K562 (cell line): Measurements from ENCODE around the gene ADSS2. TPM values are rescaled to one million over a fixed set of nuclear protein-coding genes. Genes with fewer than 3 reads are reported as not detected.

ENCODE experiments used
- ATF7 ChIP-seq: fragments of 450-650 bp; IDR thresholded peaks from 2 replicates; pipeline ENCODE4 v1.7.1; 2014; ENCODE audit warnings: mild to moderate bottlenecking, moderate library complexity
- ELF1 ChIP-seq: fragments of 200-800 bp; sonication (Bioruptor generic); IDR thresholded peaks from 2 replicates; pipeline ENCODE4 v1.6.1; 2016; ENCODE audit warnings: missing genetic modification characterization, missing compliant biosample characterization
- FOXA1 ChIP-seq: fragments of 450-650 bp; IDR thresholded peaks from 2 replicates; pipeline ENCODE4 v1.6.1; 2016; ENCODE audit warnings: mild to moderate bottlenecking, borderline replicate concordance
- MIER1 ChIP-seq: fragments of 450-650 bp; IDR thresholded peaks from 2 replicates; pipeline ENCODE4 v1.6.1; 2016; ENCODE audit warnings: antibody characterized with exemption, mild to moderate bottlenecking, low read depth
- RBM25 ChIP-seq: fragments of 200-400 bp; formaldehyde crosslinking; IDR thresholded peaks from 2 replicates; pipeline ENCODE4 v1.6.1; 2018; ENCODE audit warnings: low read length, low read depth, moderate library complexity; ENCODE audit not compliant: severe bottlenecking
- RFX1 ChIP-seq: fragments of 450-650 bp; IDR thresholded peaks from 2 replicates; pipeline ENCODE4 v1.6.1; 2016; ENCODE audit warnings: mild to moderate bottlenecking, moderate library complexity
- SAFB2 ChIP-seq: fragments of 200-400 bp; formaldehyde crosslinking; IDR thresholded peaks from 2 replicates; pipeline ENCODE4 v1.6.1; 2018; ENCODE audit warnings: borderline replicate concordance, low read length, low read depth, moderate library complexity; ENCODE audit not compliant: severe bottlenecking
- SP1 ChIP-seq: sonication (generic); formaldehyde crosslinking; IDR thresholded peaks from 2 replicates; pipeline ENCODE4 v1.8.1; 2022; ENCODE audit warnings: mild to moderate bottlenecking, missing genetic modification reagents
- SRF ChIP-seq, 2 experiments: fragments of 250-450, 450-650 bp in 1 of 2; sonication (Bioruptor Pico) in 1 of 2; sonication (generic) in 1 of 2; formaldehyde crosslinking; IDR thresholded peaks; 2 replicates each; pipeline versions ENCODE4 v1.5.0 to v1.5.1; 2020 to 2022; ENCODE audit warnings: mild to moderate bottlenecking in 1 of 2, missing genetic modification reagents in 1 of 2
- XRCC5 ChIP-seq: fragments of 200-400 bp; formaldehyde crosslinking; IDR thresholded peaks from 2 replicates; pipeline ENCODE4 v1.6.1; 2017; ENCODE audit warnings: low read depth, mild to moderate bottlenecking, low read length
- ZNF143 ChIP-seq: sonication (generic); formaldehyde crosslinking; IDR thresholded peaks from 2 replicates; pipeline ENCODE4 v1.9.0; 2022; ENCODE audit warnings: mild to moderate bottlenecking, missing genetic modification reagents
- ZNF23 ChIP-seq: fragments of 250-450 bp; sonication (Bioruptor Pico); IDR thresholded peaks from 2 replicates; pipeline ENCODE4 v1.4.0; 2020; ENCODE audit warnings: mild to moderate bottlenecking
- polyA plus RNA-seq, 8 experiments: library from polyadenylated mRNA; depleted of rRNA in 4 of 8; stranded (reverse) in 5 of 8; unstranded in 3 of 8; fragments of >200 nt; fragmentation: Nextera tagmentation in 2 of 8; fragmentation: Illumina TruSeq in 1 of 8; extraction: Ambion mirVana in 2 of 8; extraction: Trizol in 1 of 8; gene quantifications; 2 replicates each; pipeline versions ENCODE4 v1.2.1 to v1.2.3, GENCODE V29; 2011 to 2014; ENCODE audit warnings: inconsistent platforms in 1 of 8, missing spikeins in 1 of 8
- total RNA-seq, 7 experiments: library from RNA; depleted of rRNA in 6 of 7; stranded (reverse); fragments of >200 nt in 6 of 7; fragmentation: Illumina TruSeq in 2 of 7; extraction: Trizol in 2 of 7; gene quantifications; 2 replicates each; pipeline versions ENCODE4 v1.2.1 to v1.2.3, GENCODE V29; 2011 to 2021; ENCODE audit warnings: low replicate concordance in 1 of 7
- TF ChIP-seq, protein P1 (sequence below): fragments of 450-650 bp; IDR thresholded peaks from 2 replicates; pipeline ENCODE4 v1.6.1; 2016; ENCODE audit warnings: antibody characterized with exemption
- TF ChIP-seq, protein P2 (sequence below), 2 experiments: fragments of 450-650 bp; IDR thresholded peaks; 2 replicates each; pipeline ENCODE4 v1.6.1; 2018; ENCODE audit warnings: mild to moderate bottlenecking in 2 of 2, low read depth in 1 of 2; ENCODE audit not compliant: partially characterized antibody in 2 of 2
- TF ChIP-seq, protein P3 (sequence below): sonication (generic); formaldehyde crosslinking; IDR thresholded peaks from 2 replicates; pipeline ENCODE4 v1.8.0; 2023; ENCODE audit warnings: mild to moderate bottlenecking, missing genetic modification reagents
- TF ChIP-seq, protein P4 (sequence below): IDR thresholded peaks from 2 replicates; pipeline ENCODE4 v1.6.1; 2011; ENCODE audit not compliant: insufficient read length; ENCODE audit errors: extremely low read depth
- TF ChIP-seq, protein P5 (sequence below): sonication (generic); formaldehyde crosslinking; IDR thresholded peaks from 2 replicates; pipeline ENCODE4 v1.8.1; 2023; ENCODE audit warnings: mild to moderate bottlenecking, missing genetic modification reagents

Gene ADSS2
- total and polyA plus RNA-seq, 9 of the 15 experiments (the other 6 are each of a cell fraction or from before 2014, with no cell fraction given) = 8.8 to 63.8 (median 59.4) TPM

DNA sequence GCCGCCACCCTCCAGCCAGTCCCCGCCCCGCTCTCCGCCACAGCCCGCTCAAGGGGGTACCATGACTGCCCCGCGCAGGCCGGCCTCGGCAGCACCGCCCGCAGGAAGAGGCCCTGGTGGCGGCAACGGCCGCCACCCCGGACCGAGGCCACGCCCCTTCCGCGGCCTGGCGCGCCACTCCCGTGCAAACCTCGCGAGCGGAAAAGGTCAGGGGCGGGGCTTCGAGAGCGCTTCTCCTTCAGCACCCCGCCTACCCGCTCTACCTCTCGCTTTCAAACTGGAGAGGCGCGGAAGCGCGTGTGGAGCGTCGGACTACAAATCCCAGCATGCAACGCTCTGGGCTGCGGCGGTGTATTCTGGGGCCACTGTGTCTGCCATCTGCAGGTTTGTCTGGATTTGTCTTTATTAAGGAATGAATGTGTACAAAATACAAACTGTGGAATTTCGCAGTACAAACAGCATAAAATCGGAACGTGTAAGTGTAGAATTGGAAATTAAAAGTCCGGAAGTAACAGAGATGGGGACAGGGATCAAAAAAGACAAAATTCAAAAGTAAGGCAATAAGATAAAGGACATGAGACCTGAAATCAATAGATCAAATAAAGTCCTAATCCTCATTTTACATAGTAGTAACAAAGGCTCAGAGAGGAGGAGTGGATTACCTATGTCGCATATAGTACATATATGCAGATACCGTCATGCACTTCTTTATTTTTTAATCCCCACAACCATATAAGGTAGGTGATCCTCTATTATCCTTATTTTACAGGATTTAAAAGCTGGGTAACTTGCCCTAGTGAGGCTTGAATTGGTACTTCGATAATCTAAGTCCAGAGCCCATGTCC, 464 bp upstream of the ADSS2 start (continued):
- TF ChIP-seq XRCC5 = peak; percentile 52
- TF ChIP-seq, protein P1, sequence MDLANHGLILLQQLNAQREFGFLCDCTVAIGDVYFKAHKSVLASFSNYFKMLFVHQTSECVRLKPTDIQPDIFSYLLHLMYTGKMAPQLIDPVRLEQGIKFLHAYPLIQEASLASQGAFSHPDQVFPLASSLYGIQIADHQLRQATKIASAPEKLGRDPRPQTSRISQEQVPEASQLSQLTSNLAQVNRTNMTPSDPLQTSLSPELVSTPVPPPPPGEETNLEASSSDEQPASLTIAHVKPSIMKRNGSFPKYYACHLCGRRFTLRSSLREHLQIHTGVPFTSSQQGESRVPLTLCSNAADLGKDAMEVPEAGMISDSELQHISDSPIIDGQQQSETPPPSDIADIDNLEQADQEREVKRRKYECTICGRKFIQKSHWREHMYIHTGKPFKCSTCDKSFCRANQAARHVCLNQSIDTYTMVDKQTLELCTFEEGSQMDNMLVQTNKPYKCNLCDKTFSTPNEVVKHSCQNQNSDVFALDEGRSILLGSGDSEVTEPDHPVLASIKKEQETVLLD = peak; percentile 83
- peak; percentile 94 for TF ChIP-seq ELF1 (tag)
- peak; percentile 82 for TF ChIP-seq RBM25
- TF ChIP-seq ZNF23 (CRISPR knock-in tag) = no peak
- no peak for TF ChIP-seq FOXA1
- TF ChIP-seq, protein P2, sequence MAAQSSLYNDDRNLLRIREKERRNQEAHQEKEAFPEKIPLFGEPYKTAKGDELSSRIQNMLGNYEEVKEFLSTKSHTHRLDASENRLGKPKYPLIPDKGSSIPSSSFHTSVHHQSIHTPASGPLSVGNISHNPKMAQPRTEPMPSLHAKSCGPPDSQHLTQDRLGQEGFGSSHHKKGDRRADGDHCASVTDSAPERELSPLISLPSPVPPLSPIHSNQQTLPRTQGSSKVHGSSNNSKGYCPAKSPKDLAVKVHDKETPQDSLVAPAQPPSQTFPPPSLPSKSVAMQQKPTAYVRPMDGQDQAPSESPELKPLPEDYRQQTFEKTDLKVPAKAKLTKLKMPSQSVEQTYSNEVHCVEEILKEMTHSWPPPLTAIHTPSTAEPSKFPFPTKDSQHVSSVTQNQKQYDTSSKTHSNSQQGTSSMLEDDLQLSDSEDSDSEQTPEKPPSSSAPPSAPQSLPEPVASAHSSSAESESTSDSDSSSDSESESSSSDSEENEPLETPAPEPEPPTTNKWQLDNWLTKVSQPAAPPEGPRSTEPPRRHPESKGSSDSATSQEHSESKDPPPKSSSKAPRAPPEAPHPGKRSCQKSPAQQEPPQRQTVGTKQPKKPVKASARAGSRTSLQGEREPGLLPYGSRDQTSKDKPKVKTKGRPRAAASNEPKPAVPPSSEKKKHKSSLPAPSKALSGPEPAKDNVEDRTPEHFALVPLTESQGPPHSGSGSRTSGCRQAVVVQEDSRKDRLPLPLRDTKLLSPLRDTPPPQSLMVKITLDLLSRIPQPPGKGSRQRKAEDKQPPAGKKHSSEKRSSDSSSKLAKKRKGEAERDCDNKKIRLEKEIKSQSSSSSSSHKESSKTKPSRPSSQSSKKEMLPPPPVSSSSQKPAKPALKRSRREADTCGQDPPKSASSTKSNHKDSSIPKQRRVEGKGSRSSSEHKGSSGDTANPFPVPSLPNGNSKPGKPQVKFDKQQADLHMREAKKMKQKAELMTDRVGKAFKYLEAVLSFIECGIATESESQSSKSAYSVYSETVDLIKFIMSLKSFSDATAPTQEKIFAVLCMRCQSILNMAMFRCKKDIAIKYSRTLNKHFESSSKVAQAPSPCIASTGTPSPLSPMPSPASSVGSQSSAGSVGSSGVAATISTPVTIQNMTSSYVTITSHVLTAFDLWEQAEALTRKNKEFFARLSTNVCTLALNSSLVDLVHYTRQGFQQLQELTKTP (IDR thresholded peaks at IDR 0.05; ENCODE audit: low read depth in 1 of 2, partially characterized antibody in 2 of 2) = peak; percentile 47 to 98
- TF ChIP-seq, protein P3, sequence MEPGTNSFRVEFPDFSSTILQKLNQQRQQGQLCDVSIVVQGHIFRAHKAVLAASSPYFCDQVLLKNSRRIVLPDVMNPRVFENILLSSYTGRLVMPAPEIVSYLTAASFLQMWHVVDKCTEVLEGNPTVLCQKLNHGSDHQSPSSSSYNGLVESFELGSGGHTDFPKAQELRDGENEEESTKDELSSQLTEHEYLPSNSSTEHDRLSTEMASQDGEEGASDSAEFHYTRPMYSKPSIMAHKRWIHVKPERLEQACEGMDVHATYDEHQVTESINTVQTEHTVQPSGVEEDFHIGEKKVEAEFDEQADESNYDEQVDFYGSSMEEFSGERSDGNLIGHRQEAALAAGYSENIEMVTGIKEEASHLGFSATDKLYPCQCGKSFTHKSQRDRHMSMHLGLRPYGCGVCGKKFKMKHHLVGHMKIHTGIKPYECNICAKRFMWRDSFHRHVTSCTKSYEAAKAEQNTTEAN = no peak
- TF ChIP-seq, protein P4, sequence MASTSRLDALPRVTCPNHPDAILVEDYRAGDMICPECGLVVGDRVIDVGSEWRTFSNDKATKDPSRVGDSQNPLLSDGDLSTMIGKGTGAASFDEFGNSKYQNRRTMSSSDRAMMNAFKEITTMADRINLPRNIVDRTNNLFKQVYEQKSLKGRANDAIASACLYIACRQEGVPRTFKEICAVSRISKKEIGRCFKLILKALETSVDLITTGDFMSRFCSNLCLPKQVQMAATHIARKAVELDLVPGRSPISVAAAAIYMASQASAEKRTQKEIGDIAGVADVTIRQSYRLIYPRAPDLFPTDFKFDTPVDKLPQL = no peak
- TF ChIP-seq, protein P5, sequence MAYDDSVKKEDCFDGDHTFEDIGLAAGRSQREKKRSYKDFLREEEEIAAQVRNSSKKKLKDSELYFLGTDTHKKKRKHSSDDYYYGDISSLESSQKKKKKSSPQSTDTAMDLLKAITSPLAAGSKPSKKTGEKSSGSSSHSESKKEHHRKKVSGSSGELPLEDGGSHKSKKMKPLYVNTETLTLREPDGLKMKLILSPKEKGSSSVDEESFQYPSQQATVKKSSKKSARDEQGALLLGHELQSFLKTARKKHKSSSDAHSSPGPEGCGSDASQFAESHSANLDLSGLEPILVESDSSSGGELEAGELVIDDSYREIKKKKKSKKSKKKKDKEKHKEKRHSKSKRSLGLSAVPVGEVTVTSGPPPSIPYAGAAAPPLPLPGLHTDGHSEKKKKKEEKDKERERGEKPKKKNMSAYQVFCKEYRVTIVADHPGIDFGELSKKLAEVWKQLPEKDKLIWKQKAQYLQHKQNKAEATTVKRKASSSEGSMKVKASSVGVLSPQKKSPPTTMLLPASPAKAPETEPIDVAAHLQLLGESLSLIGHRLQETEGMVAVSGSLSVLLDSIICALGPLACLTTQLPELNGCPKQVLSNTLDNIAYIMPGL (CRISPR knock-in tag) = no peak
- peak; percentile 92 for TF ChIP-seq SP1 (CRISPR knock-in tag)
- no peak for TF ChIP-seq MIER1
- TF ChIP-seq ZNF143 (CRISPR knock-in tag) = peak; percentile 99
- TF ChIP-seq RFX1 = no peak
- TF ChIP-seq ATF7 = peak; percentile 90
- peak in 1 of 2 experiments; percentile 77; a peak in 2 of 4 replicates for TF ChIP-seq SRF (CRISPR knock-in tag; IDR thresholded peaks at IDR 0.05)
- no peak for TF ChIP-seq SAFB2
